ENCODE results near the gene MUS81. TPM values are rescaled to one million over a fixed set of nuclear protein-coding genes. Genes with fewer than 3 reads are reported as not detected.

The MUS81 gene
- total and polyA plus RNA-seq, 9 of the 15 experiments (the other 6 are each of a cell fraction or from before 2014, with no cell fraction given) = 13.4 to 118 (median 53.7) TPM

DNA sequence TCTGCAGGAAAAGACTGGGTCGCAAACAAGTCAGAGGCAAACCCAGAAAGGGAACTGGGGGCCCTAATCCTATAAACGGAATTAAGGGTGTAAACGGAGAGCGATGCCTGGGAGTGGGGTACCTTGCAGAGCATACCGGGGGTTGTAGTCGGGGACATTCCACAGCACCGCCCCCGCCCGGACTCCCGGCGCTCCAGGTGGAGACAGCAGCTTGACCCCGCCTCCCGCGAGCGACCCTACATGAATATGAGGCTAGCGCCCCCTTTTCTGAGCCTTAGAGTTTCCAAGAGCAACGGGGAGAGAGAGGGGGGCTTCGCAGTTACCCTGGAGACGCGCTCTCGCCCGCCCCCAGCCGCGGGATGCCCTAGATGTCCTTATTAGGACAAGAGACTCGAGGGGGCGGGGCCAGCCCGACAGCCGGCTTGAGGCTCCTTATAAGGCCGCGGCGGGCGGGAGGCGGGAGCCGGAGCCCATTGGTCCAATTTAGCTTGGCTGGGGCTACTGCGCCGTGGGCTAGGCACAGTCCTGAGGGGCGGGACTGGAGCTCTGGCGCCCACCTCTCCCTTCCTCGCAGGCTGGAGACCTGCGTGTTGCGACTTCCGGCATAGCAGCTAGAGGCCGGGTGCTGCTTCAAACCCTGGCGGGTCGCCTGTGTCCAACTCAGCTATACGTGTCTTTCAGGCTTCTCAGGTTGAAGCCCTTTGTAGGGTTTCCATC is 980 bp upstream of the MUS81 start:
- CTCF ChIA-PET (ENCODE audit: low intra/inter-chr PET ratio) = interaction anchor here (0.9 to 1.1 kb wide), 2 partner anchors 41 to 130 kb away, joined by 3 read pairs; no protein-coding TSS in a partner anchor
- intact Hi-C loops (cut with micrococcal nuclease) = loop anchor here (5.0 kb wide), 1 partner anchor 43 kb away; the partner anchor contains the start of gene FOSL1
- FAIRE-seq = peak; percentile 90
- TF ChIP-seq ZNF445 (CRISPR knock-in tag; IDR thresholded peaks at IDR 0.05; ENCODE audit: low read depth) (no peak), ZNF253 (CRISPR knock-in tag; conservative IDR thresholded peaks at IDR 0.05) (no peak), SPI1 (IDR thresholded peaks at IDR 0.05; ENCODE audit: borderline replicate concordance, low read depth, low read length) (0 out of 2 replicates have a peak, but pooled peaks have one; percentile 18), BMI1 (IDR thresholded peaks at IDR 0.05; ENCODE audit: low read length) (peak; percentile 61; the same call in 1 of the 2 replicates), ZNF143 (CRISPR knock-in tag; IDR thresholded peaks at IDR 0.05) (peak; percentile 44; the same call in 1 of the 2 replicates), MEF2A (IDR thresholded peaks at IDR 0.05; ENCODE audit: control insufficient read depth, low read depth, low read length) (no peak), ZNF133 (CRISPR knock-in tag; IDR thresholded peaks at IDR 0.05) (no peak), ZC3H8 (IDR thresholded peaks at IDR 0.05) (no peak), ELF1 (tag; IDR thresholded peaks at IDR 0.05) (peak; percentile 80), TEAD1 (CRISPR knock-in tag; IDR thresholded peaks at IDR 0.05) (peak; percentile 74 to 92), HMGN3 (IDR thresholded peaks at IDR 0.05; ENCODE audit: borderline replicate concordance, extremely low read depth, insufficient read length, low read depth, low read length) (peak; percentile 98), HNRNPH1 (optimal IDR thresholded peaks at IDR 0.05; ENCODE audit: low read depth, low read length) (no peak), CHCHD3 (CRISPR knock-in tag; IDR thresholded peaks at IDR 0.05) (peak; percentile 68; the same call in 1 of the 2 replicates), KDM4B (IDR thresholded peaks at IDR 0.05; ENCODE audit: borderline replicate concordance in 2 of 2, low read depth in 1 of 2) (0 out of 4 replicates have a peak, but pooled peaks of 1 of the 2 experiments have one; percentile 27), MAFG (tag; conservative IDR thresholded peaks at IDR 0.05) (no peak)
- TF ChIP-seq, protein P1, sequence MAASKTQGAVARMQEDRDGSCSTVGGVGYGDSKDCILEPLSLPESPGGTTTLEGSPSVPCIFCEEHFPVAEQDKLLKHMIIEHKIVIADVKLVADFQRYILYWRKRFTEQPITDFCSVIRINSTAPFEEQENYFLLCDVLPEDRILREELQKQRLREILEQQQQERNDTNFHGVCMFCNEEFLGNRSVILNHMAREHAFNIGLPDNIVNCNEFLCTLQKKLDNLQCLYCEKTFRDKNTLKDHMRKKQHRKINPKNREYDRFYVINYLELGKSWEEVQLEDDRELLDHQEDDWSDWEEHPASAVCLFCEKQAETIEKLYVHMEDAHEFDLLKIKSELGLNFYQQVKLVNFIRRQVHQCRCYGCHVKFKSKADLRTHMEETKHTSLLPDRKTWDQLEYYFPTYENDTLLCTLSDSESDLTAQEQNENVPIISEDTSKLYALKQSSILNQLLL (CRISPR knock-in tag; IDR thresholded peaks at IDR 0.05; ENCODE audit: borderline replicate concordance) = no peak
- TF ChIP-seq, protein P2, sequence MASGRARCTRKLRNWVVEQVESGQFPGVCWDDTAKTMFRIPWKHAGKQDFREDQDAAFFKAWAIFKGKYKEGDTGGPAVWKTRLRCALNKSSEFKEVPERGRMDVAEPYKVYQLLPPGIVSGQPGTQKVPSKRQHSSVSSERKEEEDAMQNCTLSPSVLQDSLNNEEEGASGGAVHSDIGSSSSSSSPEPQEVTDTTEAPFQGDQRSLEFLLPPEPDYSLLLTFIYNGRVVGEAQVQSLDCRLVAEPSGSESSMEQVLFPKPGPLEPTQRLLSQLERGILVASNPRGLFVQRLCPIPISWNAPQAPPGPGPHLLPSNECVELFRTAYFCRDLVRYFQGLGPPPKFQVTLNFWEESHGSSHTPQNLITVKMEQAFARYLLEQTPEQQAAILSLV (tag; IDR thresholded peaks at IDR 0.05) = no peak
- TF ChIP-seq, protein P3, sequence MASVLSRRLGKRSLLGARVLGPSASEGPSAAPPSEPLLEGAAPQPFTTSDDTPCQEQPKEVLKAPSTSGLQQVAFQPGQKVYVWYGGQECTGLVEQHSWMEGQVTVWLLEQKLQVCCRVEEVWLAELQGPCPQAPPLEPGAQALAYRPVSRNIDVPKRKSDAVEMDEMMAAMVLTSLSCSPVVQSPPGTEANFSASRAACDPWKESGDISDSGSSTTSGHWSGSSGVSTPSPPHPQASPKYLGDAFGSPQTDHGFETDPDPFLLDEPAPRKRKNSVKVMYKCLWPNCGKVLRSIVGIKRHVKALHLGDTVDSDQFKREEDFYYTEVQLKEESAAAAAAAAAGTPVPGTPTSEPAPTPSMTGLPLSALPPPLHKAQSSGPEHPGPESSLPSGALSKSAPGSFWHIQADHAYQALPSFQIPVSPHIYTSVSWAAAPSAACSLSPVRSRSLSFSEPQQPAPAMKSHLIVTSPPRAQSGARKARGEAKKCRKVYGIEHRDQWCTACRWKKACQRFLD (CRISPR knock-in tag; IDR thresholded peaks at IDR 0.05) = peak; percentile 95

More for the DNA sequence above, 980 bp upstream of the MUS81 start:
- peak overlapping the region; percentile 96 for H3K27ac ChIP-seq (ENCODE audit: extremely low read depth, low read depth, low read length)
- in situ Hi-C loops (cut with MboI) = no loop called here
- peak overlapping the region; percentile 69 for H2AFZ ChIP-seq (ENCODE audit: low read depth, low read length)
- peaks cover 11% of the 10 kb centered on the region for H3K9me1 ChIP-seq (ENCODE audit: control insufficient read depth, insufficient read depth, low read length)
- POLR2A ChIA-PET = interaction anchor here (0.6 to 5.6 kb wide), 38 partner anchors 10 to 738 kb away, joined by 3 to 151 read pairs (median 4); partner anchors contain the start of genes AP5B1, BANF1, CCDC85B and EIF1AD
- peak overlapping the region; percentile 95 for H3K4me2 ChIP-seq (ENCODE audit: insufficient read depth, low read length)
- under 1% methylated on average over 41 of the region's 46 CpGs for WGBS (ENCODE audit: insufficient coverage, low coverage, missing lambda C conversion rate)
- peak; percentile 82 to 100 (median 89) for DNase-seq (ENCODE audit: extremely low read depth in 1 of 4, low spot score in 3 of 4)
- peak; percentile 80 for ATAC-seq
- peaks cover 63% of the 10 kb centered on the region for H3K79me2 ChIP-seq (ENCODE audit: control insufficient read depth, insufficient read depth, low read length)
- peaks cover 57% of the 10 kb centered on the region for H3K36me3 ChIP-seq (ENCODE audit: control insufficient read depth, insufficient read depth, low read length)
- H3K4me1 ChIP-seq (replicated peaks in 1 of 2; ENCODE audit: control insufficient read depth in 2 of 2, insufficient read depth in 2 of 2, low read length in 2 of 2) = peaks cover 14 to 72% of the 10 kb centered on the region in 2 experiments
- no TSS peak for BruUV-seq (replicated peaks)
- H4K20me1 ChIP-seq (replicated peaks; ENCODE audit: control insufficient read depth, insufficient read depth, low read length) = peaks cover 22% of the 10 kb centered on the region
- peak overlapping the region; percentile 99 to 100 for H3K9ac ChIP-seq (ENCODE audit: insufficient read depth in 1 of 2, low read depth in 2 of 2, low read length in 2 of 2)
- H3K27me3 ChIP-seq (ENCODE audit: control insufficient read depth in 2 of 2, insufficient read depth in 2 of 2, low read length in 2 of 2) = no peaks in the 10 kb centered on the region; a peak in 1 of 5 replicates
- H3K4me3 ChIP-seq = peak overlapping the region; percentile 95
- no peaks in the 10 kb centered on the region for H3K9me3 ChIP-seq (replicated peaks; ENCODE audit: control insufficient read depth, insufficient read depth, low read depth, low read length)
